B cell (primary cell): ENCODE measurements around the gene CIAPIN1. TPM values are rescaled to one million over a fixed set of nuclear protein-coding genes. Genes with fewer than 3 reads are reported as not detected.

ENCODE experiments used
- ATAC-seq: fragments of 200-7000 bp; cut with Tn5 transposase; one replicate; pipeline ENCODE4 v1.10.0; 2021; ENCODE audit warnings: low read depth, mild to moderate bottlenecking, moderate number of reproducible peaks, moderate library complexity
- CTCF ChIA-PET: fragments of 350-600 bp; sonication (Branson Sonifier 250); formaldehyde crosslinking; loops from one replicate; lab custom pipeline; 2021; ENCODE audit warnings: antibody characterized with exemption, inconsistent platforms; lab: Charles Lee
- POLR2A ChIA-PET: fragments of 350-600 bp; sonication (Branson Sonifier 250); formaldehyde crosslinking; loops from one replicate; lab custom pipeline; 2021; ENCODE audit warnings: antibody characterized with exemption; lab: Charles Lee
- DNase-seq: peaks from one replicate; pipeline ENCODE4 v3.0.0; 2013
- H2AFZ ChIP-seq: 2 replicates; pipeline ENCODE4 v1.6.1; 2012; ENCODE audit warnings: mild to moderate bottlenecking, low read depth, low read length; ENCODE audit not compliant: insufficient read depth, poor library complexity, severe bottlenecking
- H3K27ac ChIP-seq, 2 donors: 1 replicate in 1 of 2; 2 replicates in 1 of 2; pipeline ENCODE4 v1.5.1; 2012 to 2013; ENCODE audit warnings: low read length in 2 of 2, mild to moderate bottlenecking in 2 of 2, moderate library complexity in 1 of 2
- H3K27me3 ChIP-seq, 4 experiments: fragments of 200-600 bp in 1 of 4; sonication (generic) in 1 of 4; replicated peaks in 1 of 4; 1 replicate in 2 of 4; 2 replicates in 2 of 4; pipeline versions ENCODE4 v1.6.1 to v1.7.0; 2013 to 2016; ENCODE audit warnings: low read length in 3 of 4, mild to moderate bottlenecking in 2 of 4, mixed read lengths in 1 of 4, moderate library complexity in 1 of 4; ENCODE audit not compliant: insufficient read depth in 4 of 4, control insufficient read depth in 3 of 4; ENCODE audit errors: control extremely low read depth in 1 of 4
- H3K36me3 ChIP-seq, 2 experiments: replicated peaks in 1 of 2; 1 replicate in 1 of 2; 2 replicates in 1 of 2; pipeline versions ENCODE4 v1.6.1 to v1.7.1; 2013; ENCODE audit warnings: low read length in 1 of 2; ENCODE audit not compliant: insufficient read depth in 2 of 2, control insufficient read depth in 1 of 2; ENCODE audit errors: control extremely low read depth in 1 of 2, extremely low read depth in 1 of 2
- H3K4me1 ChIP-seq, 2 donors: fragments of 200-600 bp in 1 of 2; sonication (generic) in 1 of 2; 1 replicate in 1 of 2; 2 replicates in 1 of 2; pipeline versions ENCODE4 v1.5.1 to v1.6.1; 2013 to 2017; ENCODE audit warnings: low read length in 2 of 2; ENCODE audit not compliant: control insufficient read depth in 2 of 2, insufficient read depth in 2 of 2
- H3K4me2 ChIP-seq: replicated peaks from 2 replicates; pipeline ENCODE3; 2012; ENCODE audit warnings: mild to moderate bottlenecking, low read depth, low read length; ENCODE audit not compliant: poor library complexity, severe bottlenecking
- H3K4me3 ChIP-seq, 5 experiments: fragments of 200-600 bp in 1 of 5; sonication (generic) in 1 of 5; 1 replicate in 3 of 5; 2 replicates in 2 of 5; pipeline versions ENCODE4 v1.5.1 to v1.7.0; 2011 to 2016; ENCODE audit warnings: low read length in 4 of 5, mild to moderate bottlenecking in 4 of 5, low read depth in 2 of 5, control low read depth in 1 of 5, moderate library complexity in 1 of 5; ENCODE audit not compliant: insufficient read depth in 1 of 5; ENCODE audit errors: control extremely low read depth in 1 of 5, extremely low read depth in 1 of 5
- H3K79me2 ChIP-seq: fragments of 200-600 bp; sonication (generic); one replicate; pipeline ENCODE4 v1.6.0; 2016; ENCODE audit warnings: low read length; ENCODE audit not compliant: control insufficient read depth, insufficient read depth
- H3K9ac ChIP-seq: fragments of 200-600 bp; sonication (generic); 2 replicates; pipeline ENCODE4 v1.6.1; 2017; ENCODE audit warnings: mild to moderate bottlenecking, low read length, moderate library complexity
- H3K9me3 ChIP-seq, 3 donors: one replicate each; pipeline versions ENCODE4 v1.6.1 to v1.7.1; 2013; ENCODE audit warnings: low read length in 2 of 3; ENCODE audit not compliant: control insufficient read depth in 2 of 3, insufficient read depth in 1 of 3; ENCODE audit errors: control extremely low read depth in 1 of 3
- H4K20me1 ChIP-seq: 2 replicates; pipeline ENCODE4 v1.6.0; 2012; ENCODE audit warnings: mild to moderate bottlenecking, low read length; ENCODE audit not compliant: insufficient read depth, control insufficient read depth, poor library complexity, severe bottlenecking
- H3K27ac Mint-ChIP-seq: one replicate; pipeline ENCODE4 v1.8.0; 2021; ENCODE audit warnings: mixed read lengths
- H3K27me3 Mint-ChIP-seq: one replicate; pipeline ENCODE4 v1.8.0; 2021; ENCODE audit warnings: mixed read lengths
- H3K4me1 Mint-ChIP-seq: one replicate; pipeline ENCODE4 v1.8.0; 2021; ENCODE audit warnings: mixed read lengths
- H3K4me3 Mint-ChIP-seq: one replicate; pipeline ENCODE4 v1.8.0; 2021; ENCODE audit warnings: mixed read lengths
- H3K9me3 Mint-ChIP-seq: one replicate; pipeline ENCODE4 v1.8.0; 2022; ENCODE audit warnings: mixed read lengths; ENCODE audit not compliant: insufficient read depth
- EZH2 ChIP-seq: IDR thresholded peaks from 2 replicates; pipeline ENCODE4 v1.6.1; 2012; ENCODE audit warnings: borderline replicate concordance, low read depth, mild to moderate bottlenecking, moderate library complexity, low read length; ENCODE audit not compliant: insufficient read depth, poor library complexity, severe bottlenecking
- WGBS: methylation state at CpG from one replicate; pipeline ENCODE4 v1.1.5; 2013; ENCODE audit warnings: missing lambda C conversion rate; ENCODE audit not compliant: insufficient coverage; 5-methylcytosine and 5-hydroxymethylcytosine counted together
- intact Hi-C: fragments of 100-400 bp; cut with micrococcal nuclease; formaldehyde crosslinking; loops from one replicate; pipeline ENCODE4 v1.10.0; 2022
- polyA plus RNA-seq: library from polyadenylated mRNA; depleted of rRNA; stranded (reverse); fragments of >200 nt; gene quantifications from 2 replicates; pipeline ENCODE4 v1.2.3, GENCODE V29; 2012
- total RNA-seq, 2 donors: library from RNA; stranded (reverse); fragments of 120-200 nt in 1 of 2; gene quantifications; 1 replicate in 1 of 2; 2 replicates in 1 of 2; pipeline versions ENCODE4 v1.2.3 to v1.2.4, GENCODE V29; 2013 to 2022
- TF ChIP-seq, protein P1 (sequence below): fragments of 200-600 bp; IDR thresholded peaks from one replicate; pipeline ENCODE4 v1.8.0; 2022; ENCODE audit warnings: antibody characterized with exemption, mild to moderate bottlenecking

Gene CIAPIN1
- total and polyA plus RNA-seq, 2 donors (not counting 1 experiment from before 2014, with no cell fraction given), result 22.0 to 45.7 TPM

DNA sequence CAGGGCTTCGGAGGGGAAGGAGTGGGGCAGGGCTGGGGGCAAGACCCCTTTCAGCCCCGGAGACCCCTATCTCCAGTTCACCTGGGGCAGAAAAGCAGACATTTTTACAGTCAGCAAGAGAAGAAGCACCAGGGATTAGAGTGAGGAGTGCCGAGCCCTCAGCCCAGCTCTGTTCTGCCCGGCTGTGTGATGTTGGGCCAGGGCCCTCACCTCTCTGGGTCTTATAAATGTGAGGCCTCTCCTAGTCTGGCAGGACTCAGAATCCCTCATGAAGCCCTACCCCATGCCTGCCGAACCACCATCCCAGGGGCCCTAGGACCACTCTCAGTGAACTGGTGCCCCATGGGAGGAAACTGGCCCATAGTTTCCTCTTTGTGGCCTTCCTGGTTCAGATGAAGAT lies 62.1 kb downstream of the CIAPIN1 start:
- no peak overlapping the region for H3K27ac Mint-ChIP-seq
- intact Hi-C loops, result no loop called here

More for the DNA sequence above, 62.1 kb downstream of the CIAPIN1 start:
- H3K4me1 ChIP-seq, result peaks cover 34 to 56% of the 10 kb centered on the region in 2 donors
- CTCF ChIA-PET, result interaction anchor here (1.0 to 1.9 kb wide), 3 partner anchors 29 to 32 kb away, joined by 3 to 6 read pairs (median 3); no protein-coding TSS in a partner anchor
- no peak overlapping the region for H3K27ac ChIP-seq
- Mint-ChIP-seq H3K4me3 (peak overlapping the region; percentile 59), H3K27me3 (no peaks in the 10 kb centered on the region), H3K9me3 (no peaks in the 10 kb centered on the region), H3K4me1 (peaks cover 65% of the 10 kb centered on the region)
- 77% methylated on average over 4 of the region's 5 CpGs for WGBS
- H3K27me3 ChIP-seq, result no peaks in the 10 kb centered on the region
- H2AFZ ChIP-seq, result no peak overlapping the region
- H3K4me2 ChIP-seq, result peak overlapping the region; percentile 70
- DNase-seq (no peak), ATAC-seq (no peak)
- H3K79me2 ChIP-seq, result no peaks in the 10 kb centered on the region
- peaks cover 0 to 4% (median 0%) of the 10 kb centered on the region in 3 donors for H3K9me3 ChIP-seq
- no peak overlapping the region for H3K4me3 ChIP-seq
- H3K36me3 ChIP-seq, result no peaks in the 10 kb centered on the region
- TF ChIP-seq, protein P1, sequence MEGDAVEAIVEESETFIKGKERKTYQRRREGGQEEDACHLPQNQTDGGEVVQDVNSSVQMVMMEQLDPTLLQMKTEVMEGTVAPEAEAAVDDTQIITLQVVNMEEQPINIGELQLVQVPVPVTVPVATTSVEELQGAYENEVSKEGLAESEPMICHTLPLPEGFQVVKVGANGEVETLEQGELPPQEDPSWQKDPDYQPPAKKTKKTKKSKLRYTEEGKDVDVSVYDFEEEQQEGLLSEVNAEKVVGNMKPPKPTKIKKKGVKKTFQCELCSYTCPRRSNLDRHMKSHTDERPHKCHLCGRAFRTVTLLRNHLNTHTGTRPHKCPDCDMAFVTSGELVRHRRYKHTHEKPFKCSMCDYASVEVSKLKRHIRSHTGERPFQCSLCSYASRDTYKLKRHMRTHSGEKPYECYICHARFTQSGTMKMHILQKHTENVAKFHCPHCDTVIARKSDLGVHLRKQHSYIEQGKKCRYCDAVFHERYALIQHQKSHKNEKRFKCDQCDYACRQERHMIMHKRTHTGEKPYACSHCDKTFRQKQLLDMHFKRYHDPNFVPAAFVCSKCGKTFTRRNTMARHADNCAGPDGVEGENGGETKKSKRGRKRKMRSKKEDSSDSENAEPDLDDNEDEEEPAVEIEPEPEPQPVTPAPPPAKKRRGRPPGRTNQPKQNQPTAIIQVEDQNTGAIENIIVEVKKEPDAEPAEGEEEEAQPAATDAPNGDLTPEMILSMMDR, result no peak
- TF ChIP-seq EZH2, result no peak
- no peaks in the 10 kb centered on the region for H4K20me1 ChIP-seq
- no peak overlapping the region for H3K9ac ChIP-seq
- POLR2A ChIA-PET, result no interaction called here
